SIG-M5 (cell line): ENCODE results near the gene MCU.
"Not testable (repeated sequence)": the region's sequence is repeated elsewhere in the genome, so short reads cannot be mapped to it uniquely, and the experiment has no call there.

Source experiments
- DNase-seq: peaks from one replicate; lab custom pipeline; 2025; lab: John Stamatoyannopoulos, UW

Gene MCU, protein sequence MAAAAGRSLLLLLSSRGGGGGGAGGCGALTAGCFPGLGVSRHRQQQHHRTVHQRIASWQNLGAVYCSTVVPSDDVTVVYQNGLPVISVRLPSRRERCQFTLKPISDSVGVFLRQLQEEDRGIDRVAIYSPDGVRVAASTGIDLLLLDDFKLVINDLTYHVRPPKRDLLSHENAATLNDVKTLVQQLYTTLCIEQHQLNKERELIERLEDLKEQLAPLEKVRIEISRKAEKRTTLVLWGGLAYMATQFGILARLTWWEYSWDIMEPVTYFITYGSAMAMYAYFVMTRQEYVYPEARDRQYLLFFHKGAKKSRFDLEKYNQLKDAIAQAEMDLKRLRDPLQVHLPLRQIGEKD

DNA sequence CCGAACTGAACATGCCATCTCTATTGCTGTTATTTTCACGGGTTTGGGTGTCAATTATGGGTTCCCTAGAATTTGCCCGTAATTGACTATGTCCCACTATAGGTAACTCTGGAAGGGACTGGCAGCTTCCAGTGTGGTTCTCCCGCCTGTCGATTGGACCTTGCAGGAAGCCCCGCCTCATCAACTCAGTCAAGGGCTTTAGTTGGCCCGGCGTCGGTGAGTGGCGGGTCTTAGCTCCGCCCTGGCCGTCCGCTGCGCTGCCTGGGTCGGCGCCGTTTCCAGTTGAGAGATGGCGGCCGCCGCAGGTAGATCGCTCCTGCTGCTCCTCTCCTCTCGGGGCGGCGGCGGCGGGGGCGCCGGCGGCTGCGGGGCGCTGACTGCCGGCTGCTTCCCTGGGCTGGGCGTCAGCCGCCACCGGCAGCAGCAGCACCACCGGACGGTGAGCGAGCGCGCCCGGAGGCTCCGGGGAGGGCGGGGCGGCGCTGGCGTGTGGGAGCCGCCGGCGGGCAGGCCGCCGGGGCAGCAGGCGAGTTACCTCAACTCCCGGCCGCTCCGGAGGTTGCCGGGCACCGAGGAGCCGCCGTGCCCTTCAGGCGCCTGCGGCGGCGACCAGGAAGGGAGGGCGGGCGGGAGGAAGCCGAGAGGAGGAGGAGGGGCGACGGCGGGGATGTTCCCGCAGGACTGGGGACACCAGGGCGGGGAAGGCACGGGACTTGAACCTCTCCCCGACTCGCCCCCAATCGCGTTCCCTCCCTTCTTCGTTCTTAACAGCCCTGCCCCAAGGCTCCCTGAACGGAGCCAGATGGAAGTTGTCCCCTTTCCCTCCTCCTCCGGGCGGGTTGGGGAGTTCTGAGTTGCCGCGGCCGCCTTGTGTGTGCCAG is at the start of gene MCU:
MCU (plus strand) TSS at position 281 of the 881 bp plus-strand sequence; CDS start at position 290, 9 bp downstream.
- DNase-seq, result peak; percentile 63

DNA sequence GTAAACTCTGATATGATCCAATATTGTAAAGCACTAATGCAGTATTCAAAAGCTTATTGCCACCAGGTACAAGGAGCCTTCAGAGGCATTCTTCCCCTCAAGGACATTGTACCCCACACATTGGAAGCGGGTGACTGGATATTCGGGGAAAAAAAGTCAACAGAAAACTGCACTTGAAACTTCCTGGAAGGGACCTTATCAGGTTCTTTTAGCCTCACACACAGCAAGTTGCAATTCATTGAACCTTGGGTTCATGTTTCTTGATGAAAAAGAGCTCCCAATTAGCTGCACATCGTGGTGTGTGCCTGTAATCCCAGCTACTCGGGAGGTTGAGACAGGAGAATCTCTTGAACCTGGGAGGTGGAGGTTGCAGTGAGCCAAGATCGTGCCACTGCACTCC is 49.6 kb upstream of the MCU start:
- no peak for DNase-seq

DNA sequence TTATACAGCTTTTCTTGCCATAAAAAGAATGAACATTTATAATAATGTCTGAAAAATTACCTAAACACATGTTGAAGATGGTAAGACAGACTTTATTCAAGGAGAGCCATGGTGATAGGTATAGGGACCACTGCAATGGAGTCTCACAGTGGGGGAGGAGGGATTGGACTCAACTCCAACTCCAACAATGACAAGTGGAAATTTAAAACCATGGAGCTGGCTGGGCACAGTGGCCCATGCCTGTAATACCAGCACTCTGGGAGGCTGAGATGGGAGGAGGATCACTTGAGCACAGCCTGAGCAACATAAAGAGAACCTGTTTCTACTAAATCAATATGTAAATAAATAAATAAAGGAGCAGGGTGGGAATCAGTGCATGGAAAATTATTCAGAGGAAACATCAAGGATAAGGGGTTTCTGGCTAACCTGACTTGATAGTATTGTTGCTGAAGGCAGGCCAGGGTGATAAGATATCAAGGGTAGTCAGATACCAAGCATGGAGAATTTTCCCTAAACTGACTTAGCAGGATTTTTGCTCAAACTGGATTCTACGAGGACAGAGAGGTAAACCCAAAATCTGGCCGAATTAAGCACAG is 46.6 kb upstream of the MCU start:
- no peak for DNase-seq

DNA sequence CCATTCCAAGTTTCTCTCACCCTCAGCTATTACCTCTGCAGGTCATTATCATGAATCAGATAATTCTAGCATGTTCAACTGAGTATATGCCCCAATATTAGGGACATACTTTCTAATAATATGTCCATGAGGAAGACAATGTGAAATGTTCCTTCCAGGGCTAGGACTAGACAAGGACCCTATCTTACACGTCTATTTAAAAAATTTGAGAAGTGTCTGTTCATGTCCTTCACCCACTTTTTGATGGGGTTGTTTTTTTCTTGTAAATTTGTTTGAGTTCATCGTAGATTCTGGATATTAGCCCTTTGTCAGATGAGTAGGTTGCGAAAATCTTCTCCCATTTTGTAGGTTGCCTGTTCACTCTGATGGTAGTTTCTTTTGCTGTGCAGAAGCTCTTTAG is 45.0 kb upstream of the MCU start:
- DNase-seq, result not testable (repeated sequence)

DNA sequence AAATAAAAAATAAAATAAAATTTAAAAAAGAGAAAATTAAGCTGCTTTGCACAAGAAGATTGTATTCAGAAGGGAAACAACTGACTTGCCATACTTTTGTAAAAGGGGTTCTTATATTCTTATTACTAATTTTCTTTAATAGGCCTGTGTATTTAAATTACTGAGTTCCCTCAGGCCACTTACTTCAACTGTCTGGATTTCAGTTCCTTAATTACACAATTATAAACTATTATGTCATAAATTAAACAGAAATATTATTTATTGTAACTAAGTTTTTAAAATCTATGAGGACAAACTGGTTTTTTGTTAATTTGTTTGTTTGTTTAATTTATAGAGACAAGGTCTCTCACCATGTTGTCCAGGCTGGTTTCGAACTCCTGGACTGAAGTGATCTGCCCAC is 43.6 kb upstream of the MCU start:
- DNase-seq, result no peak

DNA sequence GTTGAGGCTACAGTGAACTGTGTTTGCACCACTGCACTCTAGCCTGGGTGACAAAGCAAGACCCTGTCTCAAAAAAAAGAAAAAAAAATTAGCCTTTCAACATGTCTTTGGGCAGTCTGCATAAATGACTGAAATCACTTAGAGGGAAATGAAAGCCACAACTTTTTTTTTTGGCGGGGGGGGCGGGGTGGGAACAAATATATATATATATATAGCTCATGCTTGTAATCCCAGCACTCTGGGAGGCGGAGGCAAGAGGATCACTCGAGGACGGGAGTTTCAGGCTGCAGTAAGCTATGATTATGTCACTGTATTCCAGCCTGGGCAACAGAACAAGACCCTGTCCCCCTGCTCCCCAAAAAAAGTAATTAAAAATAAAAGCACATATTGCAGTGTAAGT is 42.7 kb upstream of the MCU start:
- DNase-seq, result no peak

DNA sequence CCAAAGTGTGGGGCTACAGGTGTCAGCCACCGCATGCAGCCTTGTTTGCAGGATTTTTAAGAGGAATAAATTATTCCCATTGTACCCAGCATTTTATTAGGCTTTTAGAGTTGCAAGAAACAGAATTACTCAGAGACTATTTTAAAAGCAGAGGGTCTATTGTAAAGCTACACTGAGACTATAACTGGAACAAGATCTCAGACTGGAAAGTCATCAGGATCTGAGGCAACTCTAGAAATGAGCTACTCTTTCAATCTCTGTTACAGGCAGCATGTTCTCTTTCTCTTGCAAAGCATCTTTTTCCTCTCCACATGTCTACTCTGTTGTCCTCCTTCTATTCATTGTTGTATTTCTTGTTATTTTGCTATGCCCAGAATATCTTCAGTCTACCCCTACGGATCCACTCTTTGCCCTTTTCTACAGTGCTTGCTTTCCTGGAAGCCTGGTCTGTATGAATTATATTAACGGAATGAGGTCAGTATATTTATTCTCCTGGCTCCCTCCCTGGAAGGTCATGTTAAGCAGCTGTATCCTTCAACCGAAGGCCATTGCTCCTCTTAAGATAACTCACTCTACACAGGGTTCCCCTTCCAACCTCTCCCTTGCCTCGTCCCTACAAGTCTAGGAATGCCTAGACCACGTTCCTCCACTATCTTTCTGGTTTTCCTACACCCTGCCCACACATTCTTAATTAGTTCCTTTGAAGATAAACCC is 38.4 kb upstream of the MCU start:
- DNase-seq, result no peak

DNA sequence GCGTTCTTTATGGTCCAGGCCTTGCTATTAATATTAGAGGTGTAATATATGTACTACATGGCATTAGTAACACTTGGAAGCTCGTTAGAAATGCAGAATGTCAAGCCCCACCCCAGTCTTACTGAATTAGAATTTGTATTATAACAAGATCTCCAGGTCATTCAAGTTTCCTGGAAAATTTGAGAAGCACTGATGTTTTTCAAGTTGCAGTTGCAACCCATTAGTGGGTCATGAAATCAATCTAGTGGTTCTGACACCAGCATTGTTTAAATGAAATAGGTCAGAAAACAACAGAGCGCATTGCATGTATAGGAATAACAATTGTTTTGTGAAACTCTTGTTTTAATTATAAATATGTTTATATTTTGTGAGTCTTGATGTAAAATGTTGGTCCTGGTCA is 37.2 kb upstream of the MCU start:
- DNase-seq, result no peak

DNA sequence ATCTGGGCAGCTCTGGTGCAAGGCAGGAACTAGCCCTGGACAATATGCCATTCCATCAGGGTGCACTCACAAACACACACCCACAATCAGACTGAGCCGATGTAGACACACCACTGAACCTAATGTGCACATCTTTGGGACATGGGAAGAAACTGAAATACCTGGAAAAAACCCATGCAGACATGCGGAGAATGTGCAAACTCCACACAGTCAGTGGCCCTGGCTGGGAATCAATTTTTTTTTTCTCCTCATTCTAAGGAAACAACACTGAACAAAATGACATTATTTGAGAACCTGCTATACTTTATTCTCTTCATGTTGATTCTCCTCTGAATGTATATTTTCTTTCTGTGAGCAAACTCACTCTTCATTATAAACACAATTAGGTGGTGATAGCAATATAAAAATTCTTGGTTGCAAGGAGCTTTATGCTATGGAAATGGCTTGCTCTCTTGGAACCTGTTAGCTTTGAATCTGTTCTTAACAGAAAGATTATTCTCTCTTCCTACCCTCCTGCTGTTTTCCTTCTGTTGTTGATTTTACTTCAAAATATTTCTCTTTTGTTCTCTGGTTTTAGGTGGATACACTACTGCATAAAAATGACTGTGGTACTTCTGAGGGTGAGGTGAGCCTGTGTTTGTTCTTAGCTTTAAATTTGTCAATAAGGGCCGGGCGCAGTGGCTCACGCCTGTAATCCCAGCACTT is 33.1 kb upstream of the MCU start:
- no peak for DNase-seq

DNA sequence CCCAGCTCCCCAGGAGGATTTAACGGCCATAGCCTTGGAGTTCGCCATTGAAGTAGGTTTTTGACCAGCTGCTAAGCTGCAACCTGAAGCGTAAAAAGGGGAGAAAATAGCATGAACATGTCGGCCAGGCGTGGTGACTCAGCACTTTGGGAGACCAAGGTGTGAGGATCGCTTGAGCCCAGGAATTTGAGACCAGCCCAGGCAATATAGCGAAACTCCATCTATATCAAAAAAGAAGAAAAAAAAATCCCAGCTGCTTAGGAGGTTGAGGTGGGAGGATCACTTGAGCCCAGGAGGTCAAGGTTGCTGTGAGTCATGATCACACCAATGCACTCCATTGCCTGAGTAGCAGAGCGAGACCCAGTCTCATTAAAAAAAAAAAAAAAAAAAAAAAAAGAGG is 32.2 kb upstream of the MCU start:
- DNase-seq, result no peak

DNA sequence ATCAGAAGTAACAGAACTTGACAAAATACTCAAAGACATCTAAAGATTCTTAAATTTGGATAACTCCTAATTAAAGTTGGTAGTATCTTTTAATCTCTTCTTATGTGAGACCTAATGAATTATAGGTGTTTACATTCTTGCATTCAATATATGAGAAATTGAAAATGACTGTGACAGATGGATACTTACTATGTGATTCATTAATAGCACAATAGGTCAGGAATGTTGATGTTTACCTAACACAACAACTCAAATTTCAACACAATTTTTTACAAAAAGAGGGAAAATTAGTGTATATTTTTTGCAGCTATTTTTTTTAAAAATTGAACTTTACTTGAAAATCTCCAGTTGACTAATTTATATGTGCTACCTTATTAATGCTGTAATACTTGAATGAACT is 31.7 kb upstream of the MCU start:
- no peak for DNase-seq

DNA sequence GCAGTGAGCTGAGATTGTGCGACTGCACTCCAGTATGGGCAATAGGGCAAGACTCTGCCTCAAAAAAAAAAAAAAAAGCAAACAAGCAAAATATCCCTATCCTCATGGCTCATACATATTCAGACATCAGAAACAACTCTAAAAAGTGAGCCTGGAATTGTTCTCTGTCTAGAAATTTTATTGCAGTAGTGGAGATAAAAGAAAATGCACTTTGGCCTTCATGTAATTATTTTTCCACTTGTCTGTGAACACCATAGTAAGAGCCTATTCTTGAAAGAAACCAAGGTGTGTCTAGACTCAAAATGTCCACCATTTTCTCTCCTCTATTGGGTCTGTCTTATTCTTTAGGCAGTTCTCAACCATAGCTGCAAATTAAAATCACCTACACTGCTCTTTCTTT is 30.5 kb upstream of the MCU start:
- no peak for DNase-seq

DNA sequence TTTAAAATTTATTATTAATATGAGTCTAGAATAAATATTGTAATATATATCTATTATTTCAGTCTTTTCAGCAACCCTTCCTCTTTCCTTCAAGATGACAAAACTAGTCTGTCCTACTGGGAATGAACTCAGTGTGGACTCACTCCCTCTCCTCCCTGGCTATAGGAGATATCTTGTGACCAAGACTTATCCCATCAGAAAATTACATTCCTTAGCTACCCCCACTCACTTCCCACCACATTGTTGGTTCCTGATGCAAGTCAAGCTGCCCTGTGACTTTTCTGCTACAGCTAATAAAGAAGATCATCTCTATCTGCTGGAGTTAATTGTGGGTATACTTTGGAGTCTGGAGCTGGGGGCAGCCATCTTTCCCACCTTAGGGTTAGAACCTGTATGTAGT is 28.0 kb upstream of the MCU start:
- no peak for DNase-seq

DNA sequence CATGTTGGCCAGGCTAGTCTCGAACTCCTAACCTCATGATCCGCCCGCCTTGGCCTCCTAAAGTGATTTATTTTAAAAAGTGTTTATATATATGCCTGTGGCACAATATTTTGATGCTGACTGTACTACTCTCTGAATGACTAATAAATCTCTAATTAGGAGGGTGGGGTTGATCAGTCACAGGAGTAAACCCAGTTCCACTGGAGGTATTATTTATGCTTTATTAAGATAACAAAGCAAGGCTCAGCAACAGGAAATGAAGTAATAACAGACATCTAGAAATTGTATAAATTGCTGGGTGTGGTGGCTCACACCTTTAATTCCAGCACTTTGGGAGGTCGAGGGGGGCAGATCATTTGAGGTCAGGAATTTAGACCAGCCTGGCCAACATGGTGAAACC is 26.0 kb upstream of the MCU start:
- no peak for DNase-seq

DNA sequence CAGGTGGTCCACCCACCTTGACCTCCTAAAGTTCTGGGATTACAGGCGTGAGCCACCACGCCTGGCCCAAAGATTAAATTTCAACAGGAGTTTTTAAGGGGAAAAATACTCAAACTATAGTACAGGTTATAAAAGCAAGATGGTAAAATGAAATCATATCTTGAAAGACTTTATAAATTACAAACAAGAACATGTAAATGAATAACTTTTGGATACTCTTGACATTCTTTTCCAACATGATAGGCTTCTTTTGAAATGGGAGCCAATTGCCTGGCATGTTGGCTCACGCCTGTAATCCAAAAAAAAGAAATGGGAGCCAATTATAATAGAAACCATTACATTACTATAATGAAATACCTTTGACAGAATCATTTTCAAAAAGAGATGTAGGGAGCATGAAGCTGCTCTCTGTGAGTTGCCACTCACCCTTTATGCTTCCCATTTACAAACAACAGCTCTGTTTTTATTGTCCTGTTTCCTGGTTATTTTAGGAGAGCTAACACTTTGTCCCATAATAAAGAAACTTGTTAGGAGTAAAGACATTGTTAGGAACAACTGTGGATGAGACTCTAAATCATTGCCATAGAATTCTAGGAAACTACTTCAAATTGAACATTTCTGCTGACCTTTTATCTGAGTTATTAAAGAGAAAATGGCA is 24.6 kb upstream of the MCU start:
- no peak for DNase-seq

DNA sequence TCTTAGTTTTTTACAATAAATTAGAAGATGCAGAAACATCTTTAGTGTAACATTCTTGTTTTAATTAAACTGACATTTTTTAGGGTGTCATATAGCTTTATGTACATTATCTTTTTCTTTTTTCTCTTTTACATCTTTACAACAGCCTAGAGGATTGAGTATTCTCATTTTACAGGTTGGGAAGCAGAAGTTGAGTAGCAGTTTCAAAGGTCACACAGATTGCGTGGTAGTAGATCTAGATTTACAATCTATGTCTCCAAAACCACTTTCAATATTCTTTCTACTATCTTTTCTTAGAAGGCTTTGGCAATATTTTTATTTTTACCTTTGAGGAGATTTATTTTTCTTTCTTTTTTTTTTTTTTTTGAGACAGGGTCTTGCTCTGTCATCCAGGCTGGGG is 18.7 kb upstream of the MCU start:
- DNase-seq, result no peak

DNA sequence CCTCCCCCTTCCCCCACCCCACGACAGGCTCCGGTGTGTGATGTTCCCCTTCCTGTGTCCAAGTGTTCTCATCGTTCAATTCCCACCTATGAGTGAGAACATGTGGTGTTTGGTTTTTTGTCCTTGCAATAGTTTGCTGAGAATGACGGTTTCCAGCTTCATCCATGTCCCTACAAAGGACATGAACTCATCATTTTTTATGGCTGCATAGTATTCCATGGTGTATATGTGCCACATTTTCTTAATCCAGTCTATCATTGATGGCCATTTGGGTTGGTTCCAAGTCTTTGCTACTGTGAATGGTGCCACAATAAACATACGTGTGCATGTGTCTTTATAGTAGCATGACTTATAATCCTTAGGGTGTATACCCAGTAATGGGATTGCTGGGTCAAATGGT is 17.8 kb upstream of the MCU start:
- DNase-seq, result not testable (repeated sequence)

DNA sequence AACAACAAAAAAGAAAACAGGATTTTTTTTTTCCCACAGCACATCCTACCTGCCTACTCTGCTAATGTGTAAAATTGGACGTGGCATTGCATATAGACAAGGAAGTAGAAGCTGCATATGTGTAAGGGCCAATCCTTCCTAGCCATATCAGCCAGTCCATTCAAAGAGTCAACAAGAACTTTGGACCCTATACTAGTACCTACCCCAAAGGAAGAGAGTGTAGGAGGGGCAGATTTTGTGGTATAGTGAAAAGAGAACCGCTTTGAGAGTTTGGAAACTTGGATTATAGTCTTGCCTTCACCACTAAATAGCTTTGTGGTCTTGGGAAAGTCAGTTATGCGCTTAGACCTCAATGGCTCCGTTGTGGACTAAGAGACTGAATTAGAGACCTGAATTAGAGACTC is 12.1 kb upstream of the MCU start:
- DNase-seq, result no peak

DNA sequence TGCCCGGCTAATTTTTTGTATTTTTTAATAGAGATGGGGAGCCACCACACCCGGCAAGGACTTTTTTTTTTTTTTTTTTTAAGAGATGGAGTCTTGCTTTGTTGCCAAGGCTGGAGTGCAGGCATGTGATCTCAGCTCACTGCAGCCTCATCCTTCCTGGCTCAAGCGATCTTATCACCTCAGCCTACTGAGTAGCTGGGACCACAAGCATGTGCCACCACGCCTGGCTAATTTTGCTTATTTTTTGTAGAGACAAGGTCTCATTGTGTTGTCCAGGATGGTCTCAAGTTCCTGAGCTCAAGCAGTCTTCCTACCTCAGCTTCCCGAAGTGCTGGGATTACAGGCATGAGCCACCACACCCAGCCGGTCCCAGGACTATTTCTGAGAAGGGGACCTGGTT is 9.3 kb upstream of the MCU start:
- no peak for DNase-seq

DNA sequence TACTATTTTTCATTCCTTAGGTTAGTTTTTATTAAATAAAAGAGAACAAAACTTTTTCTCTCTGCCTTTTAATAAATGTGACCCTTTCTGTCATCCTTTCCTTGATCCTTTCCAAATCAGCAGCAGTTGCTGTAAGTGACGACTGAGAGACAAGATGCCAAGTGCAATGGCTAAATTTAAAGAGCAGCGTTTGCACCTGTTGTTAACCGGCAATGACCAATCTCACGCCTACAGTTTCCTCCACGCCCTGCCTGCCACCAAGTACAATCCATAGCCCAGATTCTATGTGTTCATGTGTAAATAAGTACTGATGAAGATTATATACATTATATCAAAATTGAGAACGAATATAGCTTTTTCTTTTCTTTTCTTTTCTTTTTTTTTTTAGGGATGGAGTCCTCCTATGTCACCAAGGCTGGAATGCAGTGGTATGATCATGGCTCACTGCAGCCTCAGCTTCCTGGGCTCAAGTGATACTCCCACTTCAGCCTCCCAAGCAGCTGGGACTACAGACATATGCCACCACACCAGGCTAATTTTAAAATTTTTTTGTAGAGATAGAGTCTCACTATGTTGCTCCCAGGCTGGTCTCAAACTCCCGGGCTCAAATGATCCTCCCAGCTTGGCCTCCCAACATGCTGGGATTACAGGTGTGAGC is 6.5 kb upstream of the MCU start:
- DNase-seq, result no peak

DNA sequence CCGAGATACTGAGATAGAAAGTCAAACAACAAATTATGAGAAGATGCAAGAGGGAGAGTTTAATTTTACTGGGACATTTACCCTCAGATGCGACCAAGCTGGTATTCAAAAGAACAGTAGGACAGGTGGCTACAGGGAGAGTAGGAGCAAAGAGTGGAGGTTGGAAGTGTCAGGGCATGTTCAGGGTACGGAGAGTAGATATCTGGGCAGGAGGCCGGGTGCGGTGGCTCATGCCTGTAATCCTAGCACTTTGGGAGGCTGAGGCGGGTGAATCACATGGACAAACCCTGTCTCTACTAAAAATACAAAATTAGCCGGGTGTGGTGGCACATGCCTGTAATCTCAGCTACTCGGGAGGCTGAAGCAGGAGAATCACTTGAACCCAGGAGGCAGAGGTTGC is 5.5 kb upstream of the MCU start:
- not testable (repeated sequence) for DNase-seq
